DMS114 treated with DMSO at 0.1 percent for 48 hours (cell line): ENCODE data around the gene SMCO4.
"Not testable (repeated sequence)": the region's sequence is repeated elsewhere in the genome, so short reads cannot be mapped to it uniquely, and the experiment has no call there.

Source experiments
- DNase-seq: peaks from one replicate; lab custom pipeline; 2025; ENCODE audit not compliant: unreplicated experiment; lab: John Stamatoyannopoulos, UW

Gene SMCO4, protein sequence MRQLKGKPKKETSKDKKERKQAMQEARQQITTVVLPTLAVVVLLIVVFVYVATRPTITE

DNA sequence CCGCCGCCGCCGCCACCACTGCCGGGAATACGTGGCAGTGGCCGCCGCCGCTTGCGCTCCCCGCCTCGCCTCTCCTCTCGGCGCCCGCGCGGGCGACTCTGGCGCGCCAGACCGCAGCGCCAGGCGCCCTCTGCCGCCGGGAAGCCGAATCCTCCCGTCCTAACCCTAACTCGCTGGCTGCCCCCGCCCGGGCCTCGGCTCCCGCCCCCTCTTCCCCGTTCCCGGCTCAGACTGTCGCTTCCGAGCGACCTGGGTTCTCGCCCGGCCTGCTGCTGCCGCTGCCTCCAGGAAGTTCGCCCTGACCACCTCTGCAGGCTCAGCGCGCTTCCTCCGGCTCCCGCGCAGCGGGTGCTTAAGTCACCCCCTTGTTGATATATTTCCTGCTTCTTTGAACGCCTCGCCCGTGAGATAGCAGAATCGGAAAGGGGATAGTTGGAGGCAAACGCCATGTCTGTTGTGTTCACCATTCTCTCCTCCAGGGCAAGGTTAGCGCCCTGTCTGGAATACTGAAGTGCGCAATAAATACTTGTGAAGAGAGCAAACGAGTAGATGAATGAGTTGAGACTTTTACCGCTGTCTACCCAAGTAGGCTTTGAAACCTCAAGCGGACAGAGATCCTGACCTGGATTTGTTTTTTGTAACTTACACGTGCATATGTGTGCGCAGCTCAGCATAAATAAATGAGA is at the start of gene SMCO4:
TSS of gene SMCO4 (minus strand) at position 100 of the 686 bp plus-strand sequence. CDS start 64,202 bp downstream, outside the sequence.
- DNase-seq: peak; percentile 44

DNA sequence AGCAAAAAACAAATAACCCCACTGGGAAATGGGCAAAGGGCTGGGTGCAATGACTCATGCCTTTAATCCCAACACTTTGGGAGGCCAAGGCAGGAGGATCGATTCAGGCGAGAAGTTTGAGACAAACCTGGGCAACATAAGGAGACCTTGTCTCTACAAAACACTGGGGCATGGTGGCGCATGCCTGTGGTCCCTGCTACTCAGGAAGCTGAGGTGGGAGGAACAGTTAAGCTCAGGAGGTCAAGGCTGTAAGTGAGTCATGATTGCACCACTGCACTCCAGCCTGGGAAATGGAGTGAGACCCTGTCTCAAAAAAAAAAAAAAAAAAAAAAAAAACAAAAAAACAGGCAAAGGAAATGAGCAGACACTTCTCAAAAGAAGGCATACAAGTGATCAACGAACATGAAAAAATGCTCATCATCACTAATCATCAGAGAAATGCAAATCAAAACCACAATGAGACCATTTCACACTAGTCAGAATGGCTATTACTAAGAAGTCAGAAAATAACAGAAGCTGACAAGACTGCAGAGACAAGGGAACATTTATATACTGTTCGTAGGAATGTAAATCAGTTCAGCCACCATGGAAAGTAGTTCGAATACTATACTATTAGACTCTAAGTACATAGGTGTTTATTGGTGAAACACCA is 48.2 kb upstream of the SMCO4 start:
- DNase-seq: no peak

DNA sequence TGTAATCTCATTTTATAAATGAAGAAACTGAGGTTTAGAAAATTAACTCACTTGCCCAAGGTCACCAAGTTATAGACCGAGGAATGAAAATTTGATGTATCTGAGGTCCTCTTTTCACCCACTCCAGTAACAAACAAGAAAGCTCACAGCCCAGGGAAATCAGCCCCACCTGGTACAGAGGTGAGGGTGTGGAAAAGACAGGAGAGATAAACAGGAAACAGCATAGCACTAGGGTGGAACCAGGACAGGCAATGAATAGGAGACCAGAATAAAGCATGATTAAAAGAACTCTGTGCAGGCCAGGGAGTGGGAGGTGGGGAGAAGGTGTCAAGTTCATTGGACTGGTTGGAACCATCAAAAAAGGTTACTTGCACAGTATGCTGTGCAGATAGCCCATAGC is 46.2 kb upstream of the SMCO4 start:
- no peak for DNase-seq

DNA sequence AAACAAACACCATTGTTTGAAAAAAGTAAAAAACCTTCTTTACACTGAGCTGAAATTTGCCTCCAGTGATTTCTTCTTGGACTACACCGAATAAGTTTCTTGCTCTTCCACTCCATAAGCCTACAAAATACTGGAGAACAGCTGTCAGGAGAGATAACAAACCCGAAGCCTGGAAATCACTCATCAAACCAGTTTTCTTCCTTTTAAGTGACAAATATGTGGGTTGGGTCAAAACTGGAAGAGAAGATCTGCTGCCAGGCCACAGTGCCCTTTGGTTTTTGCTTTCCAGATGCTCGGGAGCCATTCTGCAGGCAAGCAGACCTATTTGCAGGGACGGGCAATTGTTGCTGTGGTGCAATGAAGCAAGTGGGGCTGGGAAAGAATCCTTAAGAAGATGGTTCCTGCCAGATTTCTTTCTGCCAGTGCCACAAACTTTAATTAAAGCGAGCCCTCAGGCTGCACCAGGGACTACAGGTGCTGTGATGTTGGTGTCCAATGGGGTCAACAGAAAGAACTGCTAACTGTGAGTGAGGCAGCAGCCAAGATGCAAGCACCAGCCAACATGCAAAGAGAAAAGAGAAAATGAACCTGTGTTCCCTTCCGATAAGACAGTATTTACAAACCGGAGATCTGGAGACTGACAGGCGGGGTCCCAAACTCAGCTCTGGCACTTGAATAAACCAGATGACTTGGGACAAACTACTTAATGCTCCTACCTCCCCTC is 44.8 kb upstream of the SMCO4 start:
- no peak for DNase-seq

DNA sequence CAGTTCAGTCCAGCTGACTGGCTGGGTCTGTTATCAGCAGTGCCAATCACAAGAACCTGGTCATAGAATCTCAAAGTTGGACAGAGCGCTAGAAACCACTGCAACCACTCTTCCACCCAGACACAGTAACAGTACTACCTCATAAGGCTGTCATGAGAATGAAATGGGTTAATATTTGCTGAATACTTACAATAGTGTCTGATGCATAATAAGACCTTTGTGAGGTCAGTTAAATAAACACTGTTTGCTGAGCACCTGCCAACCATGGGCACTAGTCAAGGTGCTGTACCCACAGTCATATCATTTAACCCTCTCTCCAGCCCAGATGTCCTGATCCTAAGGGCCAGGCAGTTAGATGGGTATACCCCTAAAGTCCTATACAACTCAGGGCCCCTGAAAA is 44.2 kb upstream of the SMCO4 start:
- DNase-seq: not testable (repeated sequence)

DNA sequence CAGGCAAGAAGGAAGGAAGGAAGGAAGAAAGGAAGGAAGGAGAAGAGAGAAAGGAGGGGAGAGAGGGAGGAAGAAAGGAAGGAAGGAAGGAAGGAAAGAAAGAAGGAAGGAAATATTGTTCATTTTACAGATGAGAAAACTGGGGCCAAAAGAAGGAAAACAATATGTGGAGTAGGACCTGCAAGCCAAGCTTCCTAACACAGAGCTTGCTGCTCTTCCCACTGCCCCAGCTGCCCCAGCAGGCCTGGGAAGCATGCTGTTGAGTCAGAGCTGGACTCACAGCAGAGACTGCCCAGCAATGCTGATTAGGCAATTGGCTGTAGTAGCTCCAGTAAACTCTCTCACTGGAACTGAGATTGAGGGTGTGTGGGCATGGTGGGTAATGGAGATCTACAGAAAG is 42.6 kb upstream of the SMCO4 start:
- DNase-seq: no peak

DNA sequence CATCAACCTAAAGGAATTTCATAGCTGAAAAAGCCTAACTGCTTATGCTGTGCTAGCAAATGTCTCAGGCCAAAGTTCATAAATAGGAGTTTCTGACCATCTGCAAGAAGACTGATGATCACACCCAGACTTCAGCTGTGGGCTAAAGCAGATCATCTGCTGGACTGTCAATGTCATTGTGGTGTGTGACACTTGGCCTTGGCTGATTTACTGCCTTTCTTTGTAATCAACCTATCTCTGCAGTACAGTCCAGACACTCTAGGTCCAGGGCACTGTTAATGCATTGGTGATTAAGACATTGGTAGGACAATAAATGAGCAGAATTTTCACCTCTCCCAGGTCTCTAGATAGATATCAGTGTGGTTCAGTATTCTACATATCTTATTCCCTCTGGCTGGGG is 40.3 kb upstream of the SMCO4 start:
- no peak for DNase-seq

DNA sequence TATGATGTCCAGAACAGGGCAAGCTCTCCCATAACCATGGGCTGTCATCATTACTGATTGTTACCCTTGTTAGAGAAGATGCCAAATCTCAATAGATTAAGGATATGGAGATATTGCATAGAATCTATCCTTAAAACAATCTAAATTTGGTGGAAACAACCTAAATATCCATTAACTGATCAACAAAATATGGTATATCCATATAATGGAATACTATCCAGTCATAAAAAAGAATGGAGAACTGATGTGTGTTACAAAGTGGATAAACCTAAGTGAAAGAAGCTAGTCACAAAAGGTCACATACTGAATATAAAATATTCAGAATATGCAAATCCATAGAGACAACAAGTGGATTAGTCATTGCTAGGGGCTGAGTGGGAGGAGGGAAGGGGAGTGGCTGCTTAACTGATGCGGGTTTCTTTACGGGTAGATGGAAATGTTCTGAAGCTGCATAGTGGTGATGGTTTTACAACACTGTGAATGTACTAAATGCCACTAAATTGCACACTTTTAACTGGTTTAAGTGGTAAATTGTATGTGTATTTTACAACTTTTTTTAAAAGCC is 36.1 kb upstream of the SMCO4 start:
- DNase-seq: no peak

DNA sequence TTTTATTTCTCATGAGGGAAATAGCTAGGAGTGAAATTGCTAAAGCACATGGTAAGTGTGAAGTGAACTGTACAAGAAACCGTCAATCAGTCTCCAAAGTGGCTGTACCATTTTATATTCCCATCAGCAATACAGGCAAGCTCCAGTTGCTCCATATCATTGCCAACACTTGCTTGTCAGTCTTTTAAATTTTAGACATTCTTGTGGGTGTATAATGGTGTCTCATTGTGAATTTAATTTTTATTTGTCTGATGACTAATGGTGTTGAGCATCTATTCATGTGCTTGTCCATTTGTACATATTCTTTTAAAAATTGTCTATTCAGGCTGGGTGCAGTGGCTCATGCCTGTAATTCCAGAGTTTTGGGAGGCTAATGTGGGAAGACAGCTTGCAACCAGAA is 34.1 kb upstream of the SMCO4 start:
- no peak for DNase-seq

DNA sequence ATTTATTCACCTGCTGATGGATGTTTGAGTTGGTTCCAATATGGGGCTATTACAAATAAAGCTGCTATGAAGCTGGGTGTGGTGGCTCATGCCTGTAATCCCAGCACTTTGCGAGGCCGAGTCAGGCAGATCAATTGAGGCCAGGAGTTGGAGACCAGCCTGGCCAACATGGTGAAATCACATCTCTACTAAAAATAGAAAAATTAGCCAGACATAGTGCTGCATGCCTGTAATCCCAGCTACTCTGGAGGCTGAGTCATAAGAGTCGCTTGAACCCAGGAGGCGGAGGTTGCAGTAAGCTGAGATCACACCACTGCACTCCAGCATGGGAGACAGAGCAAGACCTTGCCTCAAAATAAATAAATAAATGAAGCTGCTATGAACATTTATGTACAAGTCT is 33.7 kb upstream of the SMCO4 start:
- DNase-seq: not testable (repeated sequence)

DNA sequence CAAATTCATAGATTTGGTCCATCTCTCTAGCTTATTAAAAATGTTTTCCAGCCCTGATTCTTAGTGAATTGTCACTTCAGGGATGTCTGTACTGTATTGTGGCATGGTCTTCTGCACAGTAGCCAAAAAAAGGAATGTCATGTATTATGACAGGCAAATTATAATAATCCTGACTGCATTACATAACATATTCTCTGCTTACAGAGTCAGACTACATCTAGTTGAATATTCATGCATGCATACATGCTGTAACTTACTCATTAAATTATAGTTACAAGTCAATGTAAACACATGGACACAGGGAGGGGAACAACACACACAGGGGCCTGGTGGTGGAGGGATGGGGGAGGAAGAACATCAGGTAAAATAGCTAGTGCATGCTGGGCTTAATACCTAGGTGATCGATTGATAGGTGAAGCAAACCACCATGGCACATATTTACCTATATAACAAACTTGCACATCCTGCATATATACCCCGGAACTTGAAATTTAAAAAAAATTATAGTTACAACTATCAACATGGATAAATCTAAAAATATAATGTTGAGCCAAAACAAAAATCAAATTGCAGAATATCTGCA is 31.5 kb upstream of the SMCO4 start:
- no peak for DNase-seq

DNA sequence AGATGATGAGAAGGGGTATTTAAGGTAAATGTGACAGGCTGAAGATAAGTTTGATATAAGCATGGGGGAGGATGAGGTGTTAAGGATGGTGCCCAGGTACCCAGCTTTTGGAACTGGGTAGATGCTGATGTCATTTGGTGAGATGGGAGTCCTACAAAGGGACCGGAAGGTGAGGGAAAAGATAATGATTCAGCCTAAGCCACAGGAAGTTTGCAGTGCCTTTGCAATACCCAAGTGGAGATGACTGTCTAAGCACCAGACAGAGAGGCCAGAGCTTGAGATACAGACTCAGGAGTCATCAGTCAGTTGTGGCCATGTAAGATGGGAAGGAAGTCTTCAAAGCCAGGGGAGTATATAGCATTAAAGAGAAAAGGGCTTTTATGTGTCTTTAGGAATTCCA is 30.0 kb upstream of the SMCO4 start:
- DNase-seq: no peak

DNA sequence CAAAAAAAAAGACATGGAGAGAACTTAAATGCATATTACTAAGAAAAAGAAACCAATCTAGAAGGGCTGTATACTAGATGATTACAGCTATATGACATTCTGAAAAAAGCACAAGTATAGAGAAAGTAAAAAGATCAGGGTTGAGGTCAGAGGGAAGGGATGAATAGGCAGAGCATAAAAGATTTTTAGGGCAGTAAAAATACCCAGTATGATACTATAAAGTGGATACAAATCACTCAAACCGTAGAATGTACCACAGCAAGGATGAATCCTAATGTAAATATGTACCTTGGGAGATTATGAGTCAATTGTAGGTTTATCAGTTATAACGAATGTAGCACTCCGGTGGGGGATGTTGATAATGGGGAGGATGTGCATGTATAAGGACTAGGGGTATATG is 29.4 kb upstream of the SMCO4 start:
- DNase-seq: no peak

DNA sequence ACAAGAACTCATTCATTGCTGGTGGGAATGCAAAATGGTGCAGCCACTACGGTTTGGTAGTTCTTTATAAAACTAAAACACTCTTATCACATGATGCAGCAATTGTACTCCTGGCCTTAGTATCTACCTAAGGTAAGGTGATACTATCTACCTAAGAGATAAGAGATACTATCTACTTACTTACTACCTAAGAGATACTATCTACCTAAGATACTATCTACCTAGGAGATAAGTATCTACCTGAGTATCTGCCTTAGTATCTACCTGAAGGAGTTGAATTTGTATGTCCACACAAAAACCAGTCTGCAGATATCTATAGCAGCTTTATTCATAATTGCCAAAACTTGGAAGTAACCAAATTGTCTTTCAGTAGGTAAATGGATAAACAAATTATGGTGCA is 29.0 kb upstream of the SMCO4 start:
- DNase-seq: no peak

DNA sequence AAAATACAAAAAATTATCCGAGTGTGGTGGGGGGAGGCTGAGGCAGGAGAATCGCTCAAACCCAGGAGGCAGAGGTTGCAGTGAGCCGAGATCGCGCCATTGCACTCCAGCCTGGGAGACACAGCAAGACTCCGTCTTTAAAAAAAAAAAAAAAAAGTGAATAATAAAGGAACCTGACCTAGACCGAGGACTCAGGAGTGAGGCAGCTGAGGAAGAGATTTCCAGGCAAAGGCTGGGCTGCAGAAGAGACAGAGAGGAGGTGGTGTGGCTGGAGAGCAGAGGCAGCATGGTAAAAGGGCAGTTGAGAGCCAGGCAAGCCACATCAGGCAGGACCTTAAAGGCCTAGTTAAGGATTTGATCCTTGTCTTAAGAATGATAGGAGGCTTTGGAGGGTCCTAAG is 28.4 kb upstream of the SMCO4 start:
- DNase-seq: no peak

DNA sequence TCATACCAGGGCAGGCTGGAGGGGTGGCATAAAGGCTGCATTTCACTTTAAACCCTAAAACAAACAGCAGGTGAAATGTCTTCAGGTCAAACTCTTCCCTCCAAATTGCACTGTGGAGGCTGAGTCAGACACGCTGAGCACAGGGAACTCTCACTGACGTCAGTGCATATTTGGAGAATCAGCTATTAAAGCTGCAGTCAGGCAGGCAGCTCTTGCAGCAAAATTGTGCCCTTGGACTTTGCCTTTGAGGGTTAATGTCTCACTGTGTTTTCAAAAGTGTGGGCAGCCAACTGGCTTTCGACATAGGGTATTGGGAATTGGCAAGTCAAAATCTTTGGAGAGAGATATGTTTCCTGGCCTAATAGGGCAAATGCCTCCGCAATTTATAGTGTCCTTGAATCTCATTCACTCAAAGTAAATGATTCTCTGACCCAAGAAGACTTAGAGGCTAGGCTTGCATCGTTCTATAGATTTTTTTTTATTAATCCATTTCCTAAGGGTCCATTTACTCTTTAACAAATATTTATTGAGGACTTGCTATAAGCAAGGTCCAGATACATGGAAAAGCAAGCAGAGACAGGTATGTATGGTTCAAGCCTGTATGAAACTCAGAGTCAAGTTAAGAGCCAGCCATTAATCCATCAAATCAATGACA is 27.7 kb upstream of the SMCO4 start:
- no peak for DNase-seq

DNA sequence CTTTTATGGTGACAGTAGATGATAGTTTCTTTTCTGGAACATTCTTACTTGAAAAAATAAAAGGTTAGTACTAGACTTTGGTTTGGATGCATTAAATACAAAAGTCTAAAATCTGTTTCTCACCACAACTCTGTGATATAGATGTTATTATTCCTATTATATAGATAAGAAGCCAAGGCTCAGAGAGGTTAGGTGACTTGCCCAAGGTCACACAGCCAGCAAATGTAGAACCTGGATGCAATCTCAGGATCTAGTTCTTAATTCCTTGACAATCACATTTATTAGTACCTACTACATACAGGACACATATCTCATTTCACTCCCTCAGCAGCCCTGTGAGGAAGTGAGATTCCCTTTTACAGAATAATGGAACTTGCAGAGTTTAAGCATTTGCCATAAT is 26.3 kb upstream of the SMCO4 start:
- no peak for DNase-seq

DNA sequence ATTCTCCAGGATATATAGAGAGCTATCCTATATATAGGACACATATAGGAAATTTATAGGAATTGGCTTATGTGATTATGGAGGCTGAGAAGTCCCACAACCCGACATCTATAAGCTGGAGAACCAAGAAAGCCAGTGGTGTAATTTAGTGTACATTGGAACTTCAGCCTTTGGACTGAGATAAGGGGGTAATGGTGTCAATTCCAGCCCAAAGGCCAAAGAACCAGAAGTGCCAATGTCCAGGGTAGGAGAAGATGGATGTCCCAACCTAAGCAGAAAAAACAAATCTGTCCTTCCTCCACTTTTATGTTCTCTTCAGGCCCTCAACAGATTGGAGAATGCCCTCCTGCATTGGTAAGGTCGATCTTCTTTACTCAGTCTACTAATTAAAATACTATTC is 25.5 kb upstream of the SMCO4 start:
- no peak for DNase-seq

DNA sequence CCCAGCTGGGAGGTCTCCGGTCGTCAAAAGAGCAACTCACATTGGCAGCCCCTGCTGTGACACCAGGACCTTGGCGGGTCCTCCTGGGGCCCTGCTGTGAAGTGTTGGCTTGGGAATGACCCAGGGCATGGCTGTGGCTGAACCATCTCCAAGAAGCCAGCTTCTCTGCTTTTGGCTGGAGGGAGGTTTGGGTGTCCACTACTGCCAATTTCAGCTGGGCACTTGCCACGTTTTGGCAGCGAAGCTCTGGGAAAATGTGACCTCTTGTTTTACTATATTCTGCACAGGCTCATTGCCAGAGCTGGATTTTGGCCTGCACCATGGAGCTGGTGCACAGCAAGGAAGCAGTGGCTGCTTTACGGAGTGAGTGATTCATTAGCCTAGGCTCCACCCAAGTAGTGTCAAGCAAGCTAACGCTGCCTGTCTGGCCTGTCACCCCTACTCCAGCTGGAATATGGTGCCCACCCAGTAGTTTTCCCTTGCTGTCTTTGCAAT is 24.3 kb upstream of the SMCO4 start:
- DNase-seq: no peak

DNA sequence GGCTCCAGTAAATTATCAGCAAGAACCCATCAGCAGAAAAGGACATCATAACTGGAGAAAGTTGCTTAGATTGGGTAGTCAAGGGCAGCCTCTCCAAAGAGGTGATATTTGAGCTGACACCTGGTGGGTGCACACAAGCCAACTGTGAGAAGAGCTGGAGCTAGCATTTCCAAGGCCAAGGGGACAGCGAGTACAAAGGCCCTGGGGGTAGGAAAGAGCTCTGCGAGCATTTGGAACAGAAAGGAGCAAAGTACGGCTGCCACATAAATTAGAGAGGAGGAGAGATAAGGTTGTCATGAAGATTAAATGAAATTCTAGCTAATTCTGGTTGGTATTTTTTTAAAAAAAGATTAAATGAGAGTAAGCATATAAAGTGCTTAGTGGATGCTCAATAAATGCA is 21.7 kb upstream of the SMCO4 start:
- no peak for DNase-seq

DNA sequence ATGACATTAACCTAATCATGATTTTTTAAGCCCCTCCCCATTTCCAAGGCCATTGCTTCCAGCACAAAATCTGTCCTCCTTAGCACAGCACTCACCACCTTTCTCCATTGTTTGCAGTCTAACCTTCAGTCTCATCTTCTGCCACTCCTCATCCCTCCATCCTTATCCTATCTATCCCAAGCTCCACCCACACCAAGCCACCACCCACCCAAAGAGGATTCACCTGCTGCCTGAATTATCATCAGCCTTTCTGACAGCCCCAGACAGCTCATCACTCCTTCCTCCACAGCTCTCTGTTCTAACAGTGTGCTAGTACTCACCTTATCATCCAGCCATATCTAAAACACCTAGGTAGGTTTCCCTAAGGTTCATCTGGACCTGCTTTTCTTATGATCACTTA is 20.7 kb upstream of the SMCO4 start:
- no peak for DNase-seq
